Right renal pelvis (tissue), 4 donors: ENCODE measurements around the gene AP2A2. TPM values are rescaled to one million over a fixed set of nuclear protein-coding genes. Genes with fewer than 3 reads are reported as not detected.
A peak's percentile ranks its signal among the peaks of the same experiment; 100 is the strongest.
"Not testable (repeated sequence)": the region's sequence is repeated elsewhere in the genome, so short reads cannot be mapped to it uniquely, and the experiment has no call there.

ENCODE experiments used
- DNase-seq, 4 donors: peaks; one replicate each; pipeline ENCODE4 v3.0.0-alpha.2; 2013; ENCODE audit warnings: low read depth in 4 of 4, low spot score in 3 of 4, missing footprints in 1 of 4
- polyA plus RNA-seq, 4 donors: library from polyadenylated mRNA; unstranded; fragments of 120-200 nt; gene quantifications; one replicate each; pipeline ENCODE4 v1.2.1, GENCODE V29; 2013; ENCODE audit not compliant: insufficient read length in 4 of 4

The AP2A2 gene
- polyA plus RNA-seq, 4 donors = 100 to 120 (median 109) TPM

DNA sequence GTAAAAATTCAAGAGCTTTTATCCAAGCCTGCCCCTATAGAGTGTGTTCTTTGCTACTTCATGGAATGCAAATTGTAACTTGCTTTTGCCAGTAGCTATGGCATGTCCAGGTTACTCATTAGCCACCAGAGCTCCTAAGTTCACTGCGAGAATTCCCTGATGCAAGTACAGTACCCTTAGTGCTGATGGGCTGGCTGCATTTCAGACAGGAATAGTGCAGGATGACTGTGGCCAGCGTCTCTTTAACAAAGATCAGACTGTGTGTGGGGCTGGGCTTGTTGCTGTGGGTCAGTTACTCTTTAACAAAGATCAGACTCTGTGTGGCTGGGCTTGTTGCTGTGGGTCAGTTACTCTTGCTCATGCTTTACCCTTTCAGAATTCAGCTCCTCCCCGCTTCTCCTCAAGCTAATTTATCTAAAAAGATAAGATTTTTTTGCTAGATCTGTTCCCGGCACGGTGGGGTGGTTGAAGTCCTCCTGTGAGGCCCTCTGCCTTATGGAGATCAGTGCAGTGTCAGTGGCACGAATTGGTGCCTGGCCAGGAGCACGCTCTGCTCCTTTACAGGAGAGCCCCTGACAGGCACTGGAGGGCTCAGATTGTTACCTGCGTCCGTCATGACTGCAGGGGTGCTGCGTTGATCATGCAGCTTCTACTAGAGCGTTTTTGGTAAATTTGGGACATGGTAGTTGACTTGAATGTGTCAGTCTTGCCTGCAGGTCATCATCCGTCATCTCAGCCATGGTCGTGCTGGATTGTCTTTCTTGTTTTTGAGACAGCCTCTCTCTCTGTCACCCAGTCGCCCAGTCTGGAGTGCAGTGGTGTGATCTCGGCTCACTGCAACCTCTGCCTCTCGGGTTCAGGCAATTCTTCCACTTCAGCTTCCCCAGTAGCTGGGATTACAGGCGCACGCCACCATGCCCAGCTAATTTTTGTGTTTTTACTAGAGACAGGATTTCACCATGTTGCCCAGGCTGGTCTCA lies 27.0 kb downstream of the AP2A2 start:
- peak in 3 of 4 donors; percentile 64 to 80 (median 75) for DNase-seq

DNA sequence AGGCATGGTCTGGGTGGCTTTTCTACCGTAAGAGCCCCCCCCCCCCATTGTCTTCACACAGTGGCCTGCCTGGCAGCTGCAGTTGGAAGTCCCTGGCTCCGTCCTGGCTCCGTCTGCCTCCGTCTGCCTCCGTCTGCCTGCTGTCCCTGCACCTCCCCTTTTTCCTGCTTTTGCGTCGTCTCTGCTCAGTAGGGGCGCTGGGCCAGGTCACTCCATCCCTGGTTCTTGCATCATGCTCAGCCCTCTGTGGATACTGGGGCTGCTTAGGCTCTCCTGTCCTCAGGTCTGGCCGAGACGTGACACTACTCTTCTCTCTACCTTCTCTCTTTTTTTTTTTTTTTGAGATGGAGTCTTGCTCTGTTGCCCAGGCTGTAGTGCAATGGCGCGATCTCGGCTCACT lies 27.8 kb downstream of the AP2A2 start:
- DNase-seq = no peak

DNA sequence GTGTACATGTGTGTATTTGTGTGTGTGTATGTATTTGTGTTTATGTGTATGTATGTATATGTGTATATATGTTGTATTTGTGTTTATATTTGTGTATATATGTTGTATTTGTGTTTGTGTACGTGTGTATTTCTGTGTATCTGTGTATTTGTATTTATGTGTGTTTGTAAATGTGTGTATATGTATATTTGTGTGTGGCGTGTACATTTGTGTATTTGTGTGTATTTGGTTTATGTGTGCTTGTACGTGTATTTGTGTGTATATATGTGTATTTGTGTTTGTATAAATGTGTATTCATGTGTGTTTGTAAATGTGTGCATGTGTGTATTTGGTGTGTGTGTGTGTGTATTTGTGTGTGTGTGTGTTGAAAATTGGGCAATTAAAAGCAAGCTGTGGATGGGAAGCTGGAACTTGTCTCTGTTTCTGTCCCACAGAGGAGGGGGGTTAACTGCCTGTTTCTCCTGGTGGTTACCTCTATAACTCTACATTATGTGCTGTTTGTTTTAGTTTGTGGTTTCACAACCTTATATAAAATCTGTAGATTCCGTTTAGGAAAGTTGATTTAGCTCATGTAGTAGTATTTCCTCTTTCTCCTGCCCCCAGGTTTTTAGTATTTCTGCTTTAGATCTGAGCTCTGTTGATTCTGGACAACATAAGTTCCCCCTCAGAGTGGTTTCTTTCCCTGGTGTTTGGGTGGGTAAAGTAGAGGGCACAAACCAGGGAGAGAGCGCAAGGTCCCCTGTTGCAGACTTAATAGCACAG lies 28.9 kb downstream of the AP2A2 start:
- no peak for DNase-seq

GRCh38 chr11:955154-956063 lies 29.7 kb downstream of the AP2A2 start:
- DNase-seq = no peak

GRCh38 chr11:957212-957920 lies 31.7 kb downstream of the AP2A2 start:
- no peak for DNase-seq

- DNase-seq = no peak
Observed at GRCh38 chr11:958101-958500, 32.4 kb downstream of the AP2A2 start.

GRCh38 chr11:959027-959426 lies 33.4 kb downstream of the AP2A2 start:
- no peak for DNase-seq

- no peak for DNase-seq
Observed at GRCh38 chr11:959608-960007, 33.9 kb downstream of the AP2A2 start.

DNA sequence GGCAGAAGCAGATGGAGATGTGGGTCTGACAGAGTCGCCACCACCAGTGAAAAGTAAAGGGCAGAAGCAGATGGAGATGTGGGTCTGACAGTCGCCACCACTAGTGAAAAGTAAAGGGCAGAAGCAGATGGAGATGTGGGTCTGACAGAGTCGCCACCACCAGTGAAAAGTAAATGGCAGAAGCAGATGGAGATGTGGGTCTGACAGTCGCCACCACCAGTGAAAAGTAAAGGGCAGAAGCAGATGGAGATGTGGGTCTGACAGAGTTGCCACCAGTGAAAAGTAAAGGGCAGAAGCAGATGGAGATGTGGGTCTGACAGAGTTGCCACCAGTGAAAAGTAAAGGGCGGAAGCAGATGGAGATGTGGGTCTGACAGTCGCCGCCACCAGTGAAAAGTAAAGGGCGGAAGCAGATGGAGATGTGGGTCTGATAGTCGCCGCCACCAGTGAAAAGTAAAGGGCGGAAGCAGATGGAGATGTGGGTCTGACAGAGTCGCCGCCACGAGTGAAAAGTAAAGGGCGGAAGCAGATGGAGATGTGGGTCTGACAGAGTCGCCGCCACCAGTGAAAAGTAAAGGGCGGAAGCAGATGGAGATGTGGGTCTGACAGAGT lies 35.7 kb downstream of the AP2A2 start:
- not testable (repeated sequence) for DNase-seq

- DNase-seq = no peak
Observed at GRCh38 chr11:961921-962320, 36.3 kb downstream of the AP2A2 start.

GRCh38 chr11:962688-963087 lies 37.0 kb downstream of the AP2A2 start:
- no peak for DNase-seq

DNA sequence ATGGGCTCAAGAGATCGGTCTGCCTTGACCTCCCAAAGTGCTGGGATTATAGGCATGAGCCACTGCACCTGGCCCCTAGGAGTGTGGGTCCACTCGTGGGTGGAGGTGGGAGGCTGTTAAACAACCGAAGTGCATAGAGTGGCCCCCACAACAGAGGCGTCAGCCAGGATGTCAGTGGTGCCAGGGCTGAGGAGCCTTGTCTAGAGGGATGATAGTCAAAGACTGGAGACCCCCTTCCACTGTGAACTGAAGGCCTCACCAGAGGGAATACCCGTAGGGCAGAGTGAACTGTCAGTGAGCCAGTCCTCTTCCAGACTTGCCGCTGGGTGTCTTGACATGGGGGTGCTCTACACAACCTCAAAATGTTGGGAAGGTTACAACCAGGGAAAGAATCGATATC lies 38.2 kb downstream of the AP2A2 start:
- no peak for DNase-seq

GRCh38 chr11:965206-965775 lies 39.6 kb downstream of the AP2A2 start:
- DNase-seq = no peak

DNA sequence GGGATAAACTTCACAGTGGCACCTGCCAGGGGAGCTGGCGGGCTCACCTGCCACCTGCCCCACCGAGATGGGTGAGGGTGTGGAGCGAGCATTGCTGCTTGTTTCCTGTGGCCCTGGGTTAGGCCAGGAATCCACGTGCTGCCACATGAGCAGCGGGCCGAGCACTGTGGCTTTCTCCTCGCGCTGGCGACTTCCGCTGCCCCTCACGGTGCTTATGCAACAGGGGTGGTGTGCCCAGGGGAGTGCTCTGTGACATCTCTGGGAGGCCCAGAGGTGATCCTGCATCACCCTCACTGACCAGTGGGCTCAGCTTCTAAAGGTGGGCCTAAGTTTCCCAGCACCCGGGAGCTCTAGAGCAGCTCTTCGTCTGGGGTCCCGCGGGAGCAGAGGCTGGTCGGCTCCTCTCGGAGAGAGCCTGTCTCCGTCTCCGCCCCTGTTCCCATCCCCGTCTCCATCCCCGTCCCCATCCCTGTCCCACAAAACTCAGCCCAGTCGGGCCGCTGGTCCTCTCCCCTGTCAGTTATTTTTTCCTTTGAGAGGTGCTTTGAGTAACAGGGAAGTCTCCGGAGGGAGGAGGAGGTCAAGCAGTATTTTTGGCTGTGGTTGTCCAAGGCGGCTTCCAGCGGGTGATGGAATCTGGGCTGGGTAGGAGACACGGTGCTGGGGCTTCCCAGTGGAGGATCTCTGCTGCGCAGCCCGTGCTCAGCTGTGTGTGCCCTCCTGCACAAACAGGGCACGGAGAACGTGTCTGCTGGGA lies 42.5 kb downstream of the AP2A2 start:
- no peak for DNase-seq

GRCh38 chr11:968822-969221 lies 43.2 kb downstream of the AP2A2 start:
- DNase-seq = no peak

GRCh38 chr11:969651-970205 lies 44.1 kb downstream of the AP2A2 start:
- no peak for DNase-seq

DNA sequence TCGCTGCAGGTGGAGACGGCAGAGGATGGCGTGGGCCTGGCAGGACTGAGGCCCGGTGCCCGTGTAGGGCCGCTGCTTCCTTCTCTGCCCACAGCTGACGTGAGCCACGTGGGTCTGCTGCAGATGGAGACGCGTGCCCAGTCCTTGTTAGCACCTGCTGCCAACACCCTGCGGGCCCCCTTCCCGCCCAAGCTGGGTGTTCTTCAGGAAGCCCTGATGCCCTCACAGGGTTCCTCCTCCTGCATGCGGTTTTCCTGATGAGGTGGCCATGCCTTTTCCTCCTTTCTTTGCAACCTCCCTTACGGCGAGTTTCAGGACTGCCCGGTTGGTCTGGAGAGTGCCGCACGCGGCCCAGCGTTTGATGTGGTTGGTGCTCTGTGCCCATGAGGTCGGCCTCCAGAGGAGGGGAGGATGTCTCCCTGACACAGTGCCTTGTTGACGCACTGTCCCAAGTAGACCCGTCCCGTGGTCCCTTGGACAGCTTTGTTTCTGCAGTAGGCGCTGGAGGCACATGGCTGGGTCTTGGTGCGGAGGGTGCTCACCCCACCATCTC lies 44.7 kb downstream of the AP2A2 start:
- DNase-seq = no peak
